Testis (tissue), 2 donors: ENCODE results near the gene SURF6.

ENCODE experiments used
- POLR2A ChIP-seq: fragments of 450-650 bp; IDR thresholded peaks from one replicate; pipeline ENCODE4 v1.6.1; 2017; ENCODE audit warnings: antibody characterized with exemption, mild to moderate bottlenecking, moderate library complexity
- TF ChIP-seq, protein P1 (sequence below), 3 experiments: fragments of 450-650 bp in 2 of 3; fragments of 200-600 bp in 1 of 3; sonication (generic) in 1 of 3; IDR thresholded peaks; one replicate each; pipeline ENCODE4 v1.5.1; 2016 to 2019; ENCODE audit warnings: antibody characterized with exemption in 3 of 3, mild to moderate bottlenecking in 2 of 3, moderate library complexity in 1 of 3

- TF ChIP-seq, protein P1, sequence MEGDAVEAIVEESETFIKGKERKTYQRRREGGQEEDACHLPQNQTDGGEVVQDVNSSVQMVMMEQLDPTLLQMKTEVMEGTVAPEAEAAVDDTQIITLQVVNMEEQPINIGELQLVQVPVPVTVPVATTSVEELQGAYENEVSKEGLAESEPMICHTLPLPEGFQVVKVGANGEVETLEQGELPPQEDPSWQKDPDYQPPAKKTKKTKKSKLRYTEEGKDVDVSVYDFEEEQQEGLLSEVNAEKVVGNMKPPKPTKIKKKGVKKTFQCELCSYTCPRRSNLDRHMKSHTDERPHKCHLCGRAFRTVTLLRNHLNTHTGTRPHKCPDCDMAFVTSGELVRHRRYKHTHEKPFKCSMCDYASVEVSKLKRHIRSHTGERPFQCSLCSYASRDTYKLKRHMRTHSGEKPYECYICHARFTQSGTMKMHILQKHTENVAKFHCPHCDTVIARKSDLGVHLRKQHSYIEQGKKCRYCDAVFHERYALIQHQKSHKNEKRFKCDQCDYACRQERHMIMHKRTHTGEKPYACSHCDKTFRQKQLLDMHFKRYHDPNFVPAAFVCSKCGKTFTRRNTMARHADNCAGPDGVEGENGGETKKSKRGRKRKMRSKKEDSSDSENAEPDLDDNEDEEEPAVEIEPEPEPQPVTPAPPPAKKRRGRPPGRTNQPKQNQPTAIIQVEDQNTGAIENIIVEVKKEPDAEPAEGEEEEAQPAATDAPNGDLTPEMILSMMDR (IDR thresholded peaks at IDR 0.05): no peak
- TF ChIP-seq POLR2A: no peak
These were observed 41.8 kb upstream of the SURF6 start for GRCh38 chr9:133377721-133378216.
